Large intestine (tissue), 3 donors: ENCODE data around the gene KAZN. TPM values are rescaled to one million over a fixed set of nuclear protein-coding genes. Genes with fewer than 3 reads are reported as not detected.

ENCODE experiments used
- DNase-seq, 2 donors: peaks; one replicate each; pipeline versions ENCODE4 v3.0.0 to v3.0.0-alpha.2; 2013
- H3K27ac ChIP-seq: one replicate; pipeline ENCODE4 v1.5.1; 2013; ENCODE audit warnings: low read length
- H3K27me3 ChIP-seq: 2 replicates; pipeline ENCODE4 v1.6.1; 2013; ENCODE audit warnings: low read length; ENCODE audit not compliant: control insufficient read depth, insufficient read depth
- H3K36me3 ChIP-seq: 2 replicates; pipeline ENCODE4 v1.6.1; 2013; ENCODE audit warnings: low read length; ENCODE audit not compliant: control insufficient read depth, insufficient read depth
- H3K4me1 ChIP-seq: one replicate; pipeline ENCODE4 v1.6.1; 2013; ENCODE audit warnings: low read length; ENCODE audit not compliant: control insufficient read depth, insufficient read depth
- H3K4me3 ChIP-seq: one replicate; pipeline ENCODE4 v1.5.1; 2013; ENCODE audit warnings: low read length
- H3K9me3 ChIP-seq: one replicate; pipeline ENCODE4 v1.6.1; 2013; ENCODE audit warnings: mild to moderate bottlenecking, low read depth, low read length, moderate library complexity; ENCODE audit not compliant: control insufficient read depth
- WGBS: methylation state at CpG from one replicate; pipeline ENCODE4 v1.1.5; 2013; ENCODE audit warnings: low lambda C conversion rate; ENCODE audit not compliant: insufficient coverage; 5-methylcytosine and 5-hydroxymethylcytosine counted together
- polyA plus RNA-seq: library from polyadenylated mRNA; unstranded; fragments of 120-200 nt; gene quantifications from one replicate; pipeline ENCODE4 v1.2.1, GENCODE V29; 2013

Gene KAZN
- polyA plus RNA-seq, 1 donor = 30.4 TPM

- WGBS = no CpG with 5 or more reads among the region's 7 CpGs
- Histone ChIP-seq H3K27ac (peak overlapping the region; percentile 78), H3K4me1 (peaks cover 39% of the 10 kb centered on the region), H3K27me3 (peaks cover 5% of the 10 kb centered on the region), H3K36me3 (no peaks in the 10 kb centered on the region), H3K4me3 (no peak overlapping the region), H3K9me3 (no peaks in the 10 kb centered on the region)
- peak in 1 of 2 donors; percentile 52 for DNase-seq
Measured at GRCh38 chr1:14928412-14928811, 329.9 kb downstream of the KAZN start.

- peaks cover 5% of the 10 kb centered on the region for H3K27me3 ChIP-seq
- DNase-seq = no peak
- H3K4me1 ChIP-seq = peaks cover 36% of the 10 kb centered on the region
- peak overlapping the region; percentile 78 for H3K27ac ChIP-seq
- WGBS = no CpG with 5 or more reads among the region's 2 CpGs
- H3K4me3 ChIP-seq = no peak overlapping the region
- no peaks in the 10 kb centered on the region for H3K36me3 ChIP-seq
- no peaks in the 10 kb centered on the region for H3K9me3 ChIP-seq
Measured at GRCh38 chr1:14928886-14929546, 330.5 kb downstream of the KAZN start.

GRCh38 chr1:14929547-14930246 is 331.2 kb downstream of the KAZN start:
- WGBS = 20% methylated on average over 1 of the region's 22 CpGs

GRCh38 chr1:14930247-14930965 is 331.9 kb downstream of the KAZN start:
- H3K4me3 ChIP-seq = peak overlapping the region; percentile 27
- no peak for DNase-seq
- H3K9me3 ChIP-seq = no peaks in the 10 kb centered on the region
- H3K27ac ChIP-seq = peak overlapping the region; percentile 74
- peaks cover 41% of the 10 kb centered on the region for H3K4me1 ChIP-seq
- WGBS = no CpG with 5 or more reads among the region's 15 CpGs
- H3K27me3 ChIP-seq = peaks cover 5% of the 10 kb centered on the region
- peaks cover 2% of the 10 kb centered on the region for H3K36me3 ChIP-seq

More at GRCh38 chr1:14929547-14930246, 331.2 kb downstream of the KAZN start:
- DNase-seq = peak; percentile 94 to 98
- Histone ChIP-seq H3K36me3 (no peaks in the 10 kb centered on the region), H3K4me1 (peaks cover 40% of the 10 kb centered on the region), H3K4me3 (peak overlapping the region; percentile 27), H3K27ac (peak overlapping the region; percentile 78), H3K9me3 (no peaks in the 10 kb centered on the region), H3K27me3 (peaks cover 5% of the 10 kb centered on the region)

- WGBS = no CpG with 5 or more reads among the region's 18 CpGs
Measured at GRCh38 chr1:14932034-14932638, 333.7 kb downstream of the KAZN start.

GRCh38 chr1:14934867-14935266 is 336.4 kb downstream of the KAZN start:
- Histone ChIP-seq H3K9me3 (no peaks in the 10 kb centered on the region), H3K4me3 (no peak overlapping the region), H3K27ac (peak overlapping the region; percentile 59), H3K27me3 (no peaks in the 10 kb centered on the region), H3K36me3 (peaks cover 2% of the 10 kb centered on the region), H3K4me1 (peaks cover 48% of the 10 kb centered on the region)
- DNase-seq = no peak
- WGBS = no CpG with 5 or more reads among the region's 7 CpGs

More at GRCh38 chr1:14932034-14932638, 333.7 kb downstream of the KAZN start:
- DNase-seq = no peak
- Histone ChIP-seq H3K4me3 (no peak overlapping the region), H3K27me3 (no peaks in the 10 kb centered on the region), H3K36me3 (peaks cover 2% of the 10 kb centered on the region), H3K4me1 (peaks cover 50% of the 10 kb centered on the region), H3K9me3 (no peaks in the 10 kb centered on the region), H3K27ac (no peak overlapping the region)

- H3K27me3 ChIP-seq = no peaks in the 10 kb centered on the region
- no peaks in the 10 kb centered on the region for H3K9me3 ChIP-seq
- H3K27ac ChIP-seq = peak overlapping the region; percentile 61
- WGBS = no CpG with 5 or more reads among the region's 6 CpGs
- no peak overlapping the region for H3K4me3 ChIP-seq
- peaks cover 2% of the 10 kb centered on the region for H3K36me3 ChIP-seq
- H3K4me1 ChIP-seq = peaks cover 44% of the 10 kb centered on the region
- DNase-seq = peak in 1 of 2 donors; percentile 63
Measured at GRCh38 chr1:14936815-14937214, 338.3 kb downstream of the KAZN start.

GRCh38 chr1:14937288-14937949 is 338.9 kb downstream of the KAZN start:
- WGBS = no CpG with 5 or more reads among the region's 11 CpGs

GRCh38 chr1:14939527-14940284 is 341.2 kb downstream of the KAZN start:
- H3K36me3 ChIP-seq = peaks cover 2% of the 10 kb centered on the region
- DNase-seq = peak; percentile 62 to 77
- peak overlapping the region; percentile 47 for H3K27ac ChIP-seq
- H3K4me3 ChIP-seq = no peak overlapping the region
- H3K27me3 ChIP-seq = no peaks in the 10 kb centered on the region
- WGBS = no CpG with 5 or more reads among the region's 9 CpGs
- peaks cover 47% of the 10 kb centered on the region for H3K4me1 ChIP-seq
- no peaks in the 10 kb centered on the region for H3K9me3 ChIP-seq

More at GRCh38 chr1:14937288-14937949, 338.9 kb downstream of the KAZN start:
- peaks cover 44% of the 10 kb centered on the region for H3K4me1 ChIP-seq
- no peaks in the 10 kb centered on the region for H3K9me3 ChIP-seq
- H3K36me3 ChIP-seq = peaks cover 2% of the 10 kb centered on the region
- peak overlapping the region; percentile 61 for H3K27ac ChIP-seq
- DNase-seq = no peak
- no peak overlapping the region for H3K4me3 ChIP-seq
- no peaks in the 10 kb centered on the region for H3K27me3 ChIP-seq
